Embryonic facial prominence (tissue), 1 donor: ENCODE data around the gene STAT3.
"Not testable (repeated sequence)": the region's sequence is repeated elsewhere in the genome, so short reads cannot be mapped to it uniquely, and the experiment has no call there.

Experiments
- DNase-seq: peaks from one replicate; pipeline ENCODE4 v3.0.0-alpha.2; 2016; ENCODE audit errors: extremely low spot score

The STAT3 gene

GRCh38 chr17:42279776-42280630 lies 108.2 kb downstream of the STAT3 start:
- DNase-seq, result no peak

GRCh38 chr17:42277342-42277712 lies 110.9 kb downstream of the STAT3 start:
- DNase-seq, result no peak

DNA sequence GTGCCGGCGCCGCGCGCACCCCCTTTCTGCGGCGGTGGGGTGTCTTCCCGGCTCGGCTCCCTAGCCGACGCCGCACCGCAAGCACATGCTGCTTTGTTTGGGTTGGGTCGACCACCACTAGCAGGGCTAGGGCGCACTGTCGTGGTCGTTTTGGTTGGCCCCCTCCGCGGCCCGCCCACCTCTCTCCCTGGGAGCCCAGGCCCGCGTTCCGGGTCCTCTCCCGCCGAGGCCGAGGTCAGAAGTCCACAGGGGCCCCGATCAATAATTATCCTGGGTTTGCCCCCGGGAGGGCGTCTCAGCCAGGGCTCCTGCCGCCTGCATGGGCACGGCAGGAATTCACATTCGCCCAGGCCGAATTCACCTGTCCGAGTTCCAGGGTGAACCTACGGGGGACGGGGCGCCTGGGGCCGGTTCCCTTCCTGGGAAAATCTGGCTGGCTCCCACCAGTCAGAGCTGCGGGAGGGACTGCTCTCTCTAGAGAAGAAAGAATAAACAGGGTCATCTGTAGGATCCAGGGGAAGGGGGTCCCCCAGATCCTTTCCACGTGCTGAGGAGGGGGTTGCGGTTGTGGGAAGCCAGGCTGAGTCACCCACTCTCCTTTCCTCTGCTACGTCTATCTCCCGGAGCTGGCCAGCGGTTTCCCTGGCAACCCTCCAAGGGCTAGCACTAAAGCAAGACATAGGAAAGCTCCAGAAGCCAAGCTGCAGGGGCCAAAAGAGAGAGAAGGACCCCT lies 111.5 kb downstream of the STAT3 start:
- DNase-seq, result no peak

GRCh38 chr17:42276359-42276608 lies 112.0 kb downstream of the STAT3 start, which contains the start of gene STAT5B:
Gene STAT5B (minus strand): TSS chr17:42276391. CDS start chr17:42232127, 44,264 bp downstream.
- DNase-seq, result no peak

- DNase-seq, result no peak
Observed at GRCh38 chr17:42275527-42276358, 112.5 kb downstream of the STAT3 start.

DNA sequence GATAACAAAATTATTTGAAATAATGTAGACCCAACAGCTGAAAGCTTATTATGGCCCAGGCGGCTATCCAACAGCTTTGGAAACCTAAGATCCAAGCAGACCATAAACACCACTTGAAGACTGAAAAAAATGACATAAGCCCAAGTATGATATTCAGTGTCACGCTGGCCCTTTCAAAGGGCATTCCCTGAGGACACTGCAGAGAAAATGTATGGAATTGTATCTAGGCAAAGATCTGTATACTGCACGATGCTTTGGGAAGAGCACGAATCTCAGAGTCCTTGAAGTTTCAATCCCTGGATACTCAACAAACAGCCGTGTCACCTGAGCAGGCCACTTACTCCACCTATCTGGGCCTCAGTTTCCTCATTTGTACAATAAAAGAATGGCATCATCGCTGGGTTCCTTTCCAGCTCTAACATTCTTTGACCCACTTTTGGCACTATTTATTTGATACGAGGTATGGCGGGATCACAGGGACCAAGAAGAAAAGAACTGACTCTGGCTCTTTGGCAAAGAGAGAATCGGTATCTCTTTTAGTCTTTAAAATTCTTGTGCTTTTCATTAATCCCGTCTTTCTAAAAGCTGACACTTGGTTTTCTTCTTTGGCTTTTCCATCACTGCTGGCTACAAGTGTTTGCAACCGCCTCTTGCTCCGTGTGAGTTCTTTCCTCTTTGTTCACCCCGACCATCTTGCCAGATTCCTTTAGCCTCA lies 113.3 kb downstream of the STAT3 start:
- no peak for DNase-seq

DNA sequence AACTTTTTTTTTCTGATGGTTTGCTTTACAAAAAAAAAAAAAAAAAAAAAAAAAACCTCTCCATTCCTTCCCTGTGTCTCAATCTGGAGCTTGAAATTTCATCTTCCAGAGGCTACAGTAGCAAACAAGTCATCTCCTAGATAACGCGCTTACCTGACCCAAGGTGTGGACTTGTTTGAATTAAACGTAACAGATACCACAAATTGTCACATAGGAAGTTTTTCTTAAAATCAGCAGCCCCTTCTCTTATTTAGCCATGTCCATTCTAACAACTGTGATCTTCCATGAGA lies 114.0 kb downstream of the STAT3 start:
- DNase-seq, result no peak

- no peak for DNase-seq
Observed at GRCh38 chr17:42273474-42274252, 114.6 kb downstream of the STAT3 start.

DNA sequence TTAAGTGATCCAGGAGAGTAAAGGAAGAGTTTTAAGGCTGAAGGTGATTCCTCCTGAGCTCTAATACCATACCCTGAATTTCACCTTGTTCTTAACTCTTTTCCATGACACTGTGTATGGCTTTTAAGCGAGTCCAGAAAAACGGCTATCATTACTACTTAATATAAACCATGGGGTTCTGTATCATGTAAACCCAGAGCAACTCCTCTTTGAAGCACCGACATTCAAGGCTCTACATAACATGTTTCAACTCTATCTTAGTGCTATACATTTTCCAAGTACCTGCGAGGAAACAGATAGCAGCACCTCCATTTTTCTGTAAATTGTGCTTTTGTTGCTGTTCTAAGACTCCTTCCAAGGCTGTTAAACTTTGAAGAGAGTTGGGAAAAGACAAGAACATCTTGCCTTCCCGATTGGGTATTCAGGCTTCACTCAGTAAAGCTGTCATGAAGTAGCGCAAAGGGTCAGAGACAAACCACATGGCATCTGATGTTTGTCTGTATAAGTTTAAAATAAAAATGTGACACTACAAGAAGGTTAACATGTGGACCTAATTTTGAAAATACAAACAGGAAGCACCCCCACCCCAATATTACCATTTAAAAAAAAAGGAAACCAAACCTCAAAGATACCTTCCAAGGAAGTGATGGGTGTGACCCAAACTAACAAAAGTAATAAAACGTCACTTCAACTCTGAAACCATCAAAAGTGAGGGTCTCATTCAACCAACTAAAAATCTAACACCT lies 115.9 kb downstream of the STAT3 start:
- DNase-seq, result no peak

DNA sequence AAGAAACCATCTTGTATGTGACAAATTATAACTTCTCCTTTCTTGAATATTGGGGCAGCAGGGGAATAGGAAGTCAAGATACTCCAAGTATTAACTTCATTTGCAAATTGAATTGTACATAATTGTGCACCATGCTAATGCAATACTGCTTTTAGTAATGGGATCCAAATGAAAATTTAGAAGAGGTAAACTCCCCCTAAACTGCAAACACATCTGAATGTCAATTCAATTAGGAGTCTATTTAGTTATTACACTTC lies 116.5 kb downstream of the STAT3 start:
- DNase-seq, result no peak

GRCh38 chr17:42271006-42271778 lies 117.0 kb downstream of the STAT3 start:
- no peak for DNase-seq

DNA sequence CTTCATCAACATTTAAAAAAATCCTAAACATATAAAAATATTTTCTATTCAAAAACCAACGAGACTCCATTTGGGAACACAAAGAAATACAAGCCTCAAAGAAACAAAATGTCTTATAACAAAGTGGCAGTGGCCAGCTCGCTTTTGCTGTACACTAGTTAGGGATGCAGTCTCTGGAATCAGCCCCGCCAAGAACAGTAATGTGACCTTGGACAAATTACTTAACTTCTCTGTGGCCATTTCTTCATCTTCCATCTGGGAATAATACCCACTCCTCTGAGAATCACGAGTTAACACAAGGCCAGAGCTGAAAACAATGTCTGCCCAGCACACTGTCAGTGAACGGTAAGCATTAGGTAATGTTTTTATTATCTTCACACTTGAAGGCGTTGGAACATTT lies 117.6 kb downstream of the STAT3 start:
- no peak for DNase-seq

GRCh38 chr17:42270170-42270535 lies 118.1 kb downstream of the STAT3 start:
- DNase-seq, result no peak

DNA sequence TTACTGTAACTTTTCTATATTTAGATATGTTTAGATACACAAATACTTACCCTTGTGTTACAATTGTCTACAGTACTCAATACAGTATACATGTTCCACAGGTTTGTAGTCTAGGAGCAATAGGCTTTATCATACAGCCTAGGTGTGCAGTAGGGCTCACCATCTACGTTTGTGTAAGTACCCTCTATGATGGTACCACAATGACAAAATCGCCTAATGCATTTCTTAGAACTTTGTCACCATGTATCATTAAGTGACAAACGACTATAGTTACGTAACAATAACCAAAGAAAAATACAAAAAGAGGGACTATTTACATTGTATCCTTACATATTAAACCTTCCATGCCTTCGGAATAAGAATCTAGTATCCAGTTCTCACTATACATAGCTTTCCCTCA lies 120.0 kb downstream of the STAT3 start:
- no peak for DNase-seq

DNA sequence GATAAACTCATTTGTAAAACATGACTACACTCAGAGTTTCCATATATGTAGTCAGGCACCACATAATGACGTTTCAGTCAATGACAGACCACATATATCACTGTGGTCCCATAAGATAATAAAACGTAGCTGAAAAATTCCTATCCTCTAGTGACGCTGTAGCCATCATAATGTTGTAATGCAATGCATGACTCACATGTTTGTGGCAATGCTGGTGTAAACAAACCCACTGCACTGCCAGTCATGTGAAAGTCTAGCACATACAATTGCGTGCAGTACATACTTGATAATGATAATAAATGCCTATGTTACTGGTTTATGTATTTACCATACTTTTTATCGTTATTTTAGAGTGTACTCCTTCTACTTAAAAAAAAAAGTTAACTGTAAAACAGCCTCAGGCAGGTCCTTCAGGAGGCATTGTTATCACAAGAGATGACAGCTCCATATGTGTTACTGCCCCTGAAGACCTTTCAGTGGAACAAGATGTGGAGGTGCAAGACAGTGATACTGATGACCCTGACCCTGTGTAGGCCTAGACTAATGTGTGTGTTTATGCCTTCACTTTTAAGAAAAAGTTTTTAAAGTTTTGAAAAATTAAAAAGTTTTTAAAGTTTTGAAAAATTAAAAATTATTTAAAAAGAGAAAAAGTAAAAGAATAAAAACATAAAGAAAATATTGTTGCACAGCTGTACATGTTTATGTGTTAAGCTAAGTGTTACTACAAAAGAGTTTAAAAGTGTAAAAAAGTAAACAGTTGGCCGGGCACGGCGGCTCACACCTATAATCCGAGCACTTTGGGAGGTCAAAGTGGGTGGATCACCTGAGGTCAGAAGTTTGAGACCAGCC lies 121.1 kb downstream of the STAT3 start:
- no peak for DNase-seq

GRCh38 chr17:42266462-42266861 lies 121.8 kb downstream of the STAT3 start:
- DNase-seq, result no peak

GRCh38 chr17:42264366-42264765 lies 123.9 kb downstream of the STAT3 start:
- not testable (repeated sequence) for DNase-seq
